ENCODE results near the gene TRIM39. TPM values are rescaled to one million over a fixed set of nuclear protein-coding genes. Genes with fewer than 3 reads are reported as not detected.

The TRIM39 gene
- total and polyA plus RNA-seq, 9 of the 15 experiments (the other 6 are each of a cell fraction or from before 2014, with no cell fraction given): 5.6 to 17.7 (median 12.8) TPM

DNA sequence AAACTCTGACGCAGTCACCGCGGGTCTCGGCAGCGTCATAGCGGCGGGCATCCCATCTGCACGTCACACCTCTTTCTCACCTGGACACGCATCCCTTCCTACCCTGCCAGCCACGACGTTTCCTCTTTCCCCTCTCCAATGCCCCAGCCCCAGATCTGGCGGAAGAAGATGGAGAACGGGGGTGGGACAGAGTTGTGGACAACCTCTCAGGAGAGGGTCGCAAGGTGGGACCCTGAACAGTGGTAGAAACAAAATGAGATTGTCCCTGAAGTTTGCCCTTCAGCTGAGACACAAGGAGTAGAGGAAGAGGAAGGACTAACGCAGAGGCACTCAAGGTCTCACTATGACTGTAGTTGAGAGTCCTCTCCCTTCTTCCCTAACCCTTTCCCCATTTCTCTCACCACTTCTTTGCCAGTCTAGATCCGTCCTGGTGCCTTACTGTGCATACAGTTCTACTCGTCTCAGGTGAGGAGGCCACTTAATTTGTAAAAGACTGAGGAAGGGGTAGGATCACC is 562 bp downstream of the TRIM39 start (continued):
- TF ChIP-seq, protein P1, sequence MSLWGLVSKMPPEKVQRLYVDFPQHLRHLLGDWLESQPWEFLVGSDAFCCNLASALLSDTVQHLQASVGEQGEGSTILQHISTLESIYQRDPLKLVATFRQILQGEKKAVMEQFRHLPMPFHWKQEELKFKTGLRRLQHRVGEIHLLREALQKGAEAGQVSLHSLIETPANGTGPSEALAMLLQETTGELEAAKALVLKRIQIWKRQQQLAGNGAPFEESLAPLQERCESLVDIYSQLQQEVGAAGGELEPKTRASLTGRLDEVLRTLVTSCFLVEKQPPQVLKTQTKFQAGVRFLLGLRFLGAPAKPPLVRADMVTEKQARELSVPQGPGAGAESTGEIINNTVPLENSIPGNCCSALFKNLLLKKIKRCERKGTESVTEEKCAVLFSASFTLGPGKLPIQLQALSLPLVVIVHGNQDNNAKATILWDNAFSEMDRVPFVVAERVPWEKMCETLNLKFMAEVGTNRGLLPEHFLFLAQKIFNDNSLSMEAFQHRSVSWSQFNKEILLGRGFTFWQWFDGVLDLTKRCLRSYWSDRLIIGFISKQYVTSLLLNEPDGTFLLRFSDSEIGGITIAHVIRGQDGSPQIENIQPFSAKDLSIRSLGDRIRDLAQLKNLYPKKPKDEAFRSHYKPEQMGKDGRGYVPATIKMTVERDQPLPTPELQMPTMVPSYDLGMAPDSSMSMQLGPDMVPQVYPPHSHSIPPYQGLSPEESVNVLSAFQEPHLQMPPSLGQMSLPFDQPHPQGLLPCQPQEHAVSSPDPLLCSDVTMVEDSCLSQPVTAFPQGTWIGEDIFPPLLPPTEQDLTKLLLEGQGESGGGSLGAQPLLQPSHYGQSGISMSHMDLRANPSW (CRISPR knock-in tag; IDR thresholded peaks at IDR 0.05): no peak
- TF ChIP-seq JUN (IDR thresholded peaks at IDR 0.05; ENCODE audit: borderline replicate concordance, low read depth, low read length): 0 out of 2 replicates have a peak, but pooled peaks have one; percentile 1
- no peak for TF ChIP-seq JUN (CRISPR knock-in tag; IDR thresholded peaks at IDR 0.05; ENCODE audit: borderline replicate concordance)
- TF ChIP-seq ZC3H8 (IDR thresholded peaks at IDR 0.05): no peak
- TF ChIP-seq, protein P2, sequence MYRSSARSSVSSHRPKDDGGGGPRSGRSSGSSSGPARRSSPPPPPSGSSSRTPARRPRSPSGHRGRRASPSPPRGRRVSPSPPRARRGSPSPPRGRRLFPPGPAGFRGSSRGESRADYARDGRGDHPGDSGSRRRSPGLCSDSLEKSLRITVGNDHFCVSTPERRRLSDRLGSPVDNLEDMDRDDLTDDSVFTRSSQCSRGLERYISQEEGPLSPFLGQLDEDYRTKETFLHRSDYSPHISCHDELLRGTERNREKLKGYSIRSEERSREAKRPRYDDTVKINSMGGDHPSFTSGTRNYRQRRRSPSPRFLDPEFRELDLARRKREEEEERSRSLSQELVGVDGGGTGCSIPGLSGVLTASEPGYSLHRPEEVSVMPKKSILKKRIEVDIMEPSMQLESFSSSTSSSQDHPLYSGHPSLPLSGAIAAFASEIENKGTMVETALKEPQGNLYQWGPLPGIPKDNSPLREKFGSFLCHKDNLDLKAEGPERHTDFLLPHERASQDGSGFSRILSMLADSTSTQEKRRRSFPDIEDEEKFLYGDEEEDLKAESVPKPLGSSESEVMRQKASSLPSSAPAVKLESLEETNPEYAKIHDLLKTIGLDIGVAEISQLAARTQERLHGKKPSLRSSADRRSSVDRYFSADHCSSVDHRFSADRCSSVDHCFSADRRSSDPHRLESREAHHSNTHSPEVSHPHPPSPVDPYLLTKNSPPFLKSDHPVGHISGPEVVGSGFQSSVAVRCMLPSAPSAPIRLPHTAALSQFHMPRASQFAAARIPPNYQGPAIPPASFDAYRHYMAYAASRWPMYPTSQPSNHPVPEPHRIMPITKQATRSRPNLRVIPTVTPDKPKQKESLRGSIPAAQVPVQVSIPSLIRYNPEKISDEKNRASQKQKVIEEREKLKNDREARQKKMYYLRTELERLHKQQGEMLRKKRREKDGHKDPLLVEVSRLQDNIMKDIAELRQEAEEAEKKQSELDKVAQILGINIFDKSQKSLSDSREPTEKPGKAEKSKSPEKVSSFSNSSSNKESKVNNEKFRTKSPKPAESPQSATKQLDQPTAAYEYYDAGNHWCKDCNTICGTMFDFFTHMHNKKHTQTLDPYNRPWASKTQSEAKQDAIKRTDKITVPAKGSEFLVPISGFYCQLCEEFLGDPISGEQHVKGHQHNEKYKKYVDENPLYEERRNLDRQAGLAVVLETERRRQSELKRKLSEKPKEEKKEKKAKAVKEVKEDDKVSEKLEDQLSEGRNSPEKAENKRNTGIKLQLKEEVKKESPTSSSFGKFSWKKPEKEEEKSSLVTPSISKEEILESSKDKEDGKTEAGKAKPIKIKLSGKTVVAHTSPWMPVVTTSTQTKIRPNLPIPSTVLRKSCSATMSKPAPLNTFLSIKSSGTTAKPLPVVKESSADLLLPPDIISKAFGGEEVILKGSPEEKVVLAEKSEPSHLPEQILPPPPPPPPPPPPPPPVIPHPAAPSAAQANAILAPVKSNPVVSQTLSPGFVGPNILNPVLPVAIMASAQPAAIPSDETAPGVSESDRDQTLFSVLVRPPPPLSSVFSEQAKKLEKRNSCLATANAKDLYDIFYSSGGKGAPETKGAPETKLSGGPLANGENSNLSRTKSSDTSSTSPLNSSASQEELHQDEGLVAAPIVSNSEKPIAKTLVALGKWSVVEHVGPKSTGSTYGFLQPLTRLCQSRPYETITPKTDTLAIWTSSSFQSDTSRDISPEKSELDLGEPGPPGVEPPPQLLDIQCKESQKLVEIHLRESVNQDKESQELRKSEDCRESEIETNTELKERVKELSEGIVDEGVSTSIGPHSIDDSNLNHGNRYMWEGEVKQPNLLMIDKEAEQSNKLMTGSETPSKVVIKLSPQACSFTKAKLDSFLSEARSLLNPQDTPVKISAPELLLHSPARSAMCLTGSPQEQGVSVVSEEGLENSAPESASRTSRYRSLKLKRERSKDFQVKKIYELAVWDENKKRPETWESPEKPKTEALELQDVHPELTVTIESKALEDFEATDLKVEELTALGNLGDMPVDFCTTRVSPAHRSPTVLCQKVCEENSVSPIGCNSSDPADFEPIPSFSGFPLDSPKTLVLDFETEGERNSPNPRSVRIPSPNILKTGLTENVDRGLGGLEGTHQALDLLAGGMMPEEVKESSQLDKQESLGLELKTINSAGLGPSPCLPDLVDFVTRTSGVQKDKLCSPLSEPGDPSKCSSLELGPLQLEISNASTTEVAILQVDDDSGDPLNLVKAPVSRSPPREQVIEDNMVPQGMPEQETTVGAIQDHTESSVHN (IDR thresholded peaks at IDR 0.05; ENCODE audit: borderline replicate concordance in 1 of 2, low read depth in 1 of 2): no peak
- peak; percentile 74; the same call in 1 of the 2 replicates for TF ChIP-seq NCOA1 (IDR thresholded peaks at IDR 0.05; ENCODE audit: low read depth)
- TF ChIP-seq, protein P3, sequence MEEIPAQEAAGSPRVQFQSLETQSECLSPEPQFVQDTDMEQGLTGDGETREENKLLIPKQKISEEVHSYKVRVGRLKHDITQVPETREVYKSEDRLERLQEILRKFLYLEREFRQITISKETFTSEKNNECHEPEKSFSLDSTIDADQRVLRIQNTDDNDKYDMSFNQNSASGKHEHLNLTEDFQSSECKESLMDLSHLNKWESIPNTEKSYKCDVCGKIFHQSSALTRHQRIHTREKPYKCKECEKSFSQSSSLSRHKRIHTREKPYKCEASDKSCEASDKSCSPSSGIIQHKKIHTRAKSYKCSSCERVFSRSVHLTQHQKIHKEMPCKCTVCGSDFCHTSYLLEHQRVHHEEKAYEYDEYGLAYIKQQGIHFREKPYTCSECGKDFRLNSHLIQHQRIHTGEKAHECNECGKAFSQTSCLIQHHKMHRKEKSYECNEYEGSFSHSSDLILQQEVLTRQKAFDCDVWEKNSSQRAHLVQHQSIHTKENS (CRISPR knock-in tag; IDR thresholded peaks at IDR 0.05): no peak
- TF ChIP-seq FOXK1 (CRISPR knock-in tag; IDR thresholded peaks at IDR 0.05; ENCODE audit: borderline replicate concordance): no peak
- no peak for TF ChIP-seq NFXL1 (CRISPR knock-in tag; IDR thresholded peaks at IDR 0.05)
- TF ChIP-seq RBM39 (optimal IDR thresholded peaks at IDR 0.05; ENCODE audit: low read depth, low read length): no peak
- no peak for TF ChIP-seq NFATC3 (IDR thresholded peaks at IDR 0.05)
- 0 out of 4 replicates have a peak, but pooled peaks of 1 of the 2 experiments have one; percentile 18 for TF ChIP-seq FOXK2 (conservative IDR thresholded peaks at IDR 0.05 in 1 of 2, IDR thresholded peaks at IDR 0.05 in 1 of 2; ENCODE audit: low read depth in 2 of 2)
- TF ChIP-seq, protein P4, sequence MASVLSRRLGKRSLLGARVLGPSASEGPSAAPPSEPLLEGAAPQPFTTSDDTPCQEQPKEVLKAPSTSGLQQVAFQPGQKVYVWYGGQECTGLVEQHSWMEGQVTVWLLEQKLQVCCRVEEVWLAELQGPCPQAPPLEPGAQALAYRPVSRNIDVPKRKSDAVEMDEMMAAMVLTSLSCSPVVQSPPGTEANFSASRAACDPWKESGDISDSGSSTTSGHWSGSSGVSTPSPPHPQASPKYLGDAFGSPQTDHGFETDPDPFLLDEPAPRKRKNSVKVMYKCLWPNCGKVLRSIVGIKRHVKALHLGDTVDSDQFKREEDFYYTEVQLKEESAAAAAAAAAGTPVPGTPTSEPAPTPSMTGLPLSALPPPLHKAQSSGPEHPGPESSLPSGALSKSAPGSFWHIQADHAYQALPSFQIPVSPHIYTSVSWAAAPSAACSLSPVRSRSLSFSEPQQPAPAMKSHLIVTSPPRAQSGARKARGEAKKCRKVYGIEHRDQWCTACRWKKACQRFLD (CRISPR knock-in tag; IDR thresholded peaks at IDR 0.05): peak; percentile 56; the same call in 1 of the 2 replicates
- peak; percentile 9; the same call in 1 of the 2 replicates for TF ChIP-seq MTA3 (IDR thresholded peaks at IDR 0.05; ENCODE audit: borderline replicate concordance)
